Central memory CD8-positive, alpha-beta T cell (primary cell): Measurements from ENCODE around the gene GSX2.

Experiments
- ATAC-seq: fragments of 150-1000 bp; cut with Tn5 transposase; replicated peaks from 2 replicates; pipeline ENCODE4 v1.10.0; 2022; ENCODE audit warnings: mild to moderate bottlenecking, moderate FRiP score, moderate number of reproducible peaks; ENCODE audit not compliant: poor library complexity, severe bottlenecking; ENCODE audit errors: extremely low read depth
- DNase-seq, 2 donors: peaks; one replicate each; pipeline ENCODE4 v3.0.0; 2021; ENCODE audit warnings: low spot score in 2 of 2
- H3K27ac Mint-ChIP-seq: one replicate; pipeline ENCODE4 v1.8.0; 2022; ENCODE audit warnings: low read depth, mild to moderate bottlenecking, moderate library complexity, mixed read lengths
- H3K27me3 Mint-ChIP-seq: one replicate; pipeline ENCODE4 v1.8.0; 2022; ENCODE audit warnings: mixed read lengths
- H3K36me3 Mint-ChIP-seq: one replicate; pipeline ENCODE4 v1.8.0; 2022; ENCODE audit warnings: mild to moderate bottlenecking, moderate library complexity, mixed read lengths; ENCODE audit not compliant: insufficient read depth
- H3K4me1 Mint-ChIP-seq: one replicate; pipeline ENCODE4 v1.8.0; 2022; ENCODE audit warnings: mixed read lengths
- H3K4me3 Mint-ChIP-seq: one replicate; pipeline ENCODE4 v1.8.0; 2022; ENCODE audit warnings: mild to moderate bottlenecking, moderate library complexity, mixed read lengths
- H3K9me3 Mint-ChIP-seq: one replicate; pipeline ENCODE4 v1.8.0; 2022; ENCODE audit warnings: mixed read lengths

GSX2 gene

GRCh38 chr4:54089875-54090274 lies 10.1 kb upstream of the GSX2 start:
- Mint-ChIP-seq H3K27me3 (peaks cover 38% of the 10 kb centered on the region), H3K9me3 (no peaks in the 10 kb centered on the region), H3K27ac (no peak overlapping the region), H3K4me1 (peaks cover 11% of the 10 kb centered on the region), H3K36me3 (peaks cover 4% of the 10 kb centered on the region), H3K4me3 (no peak overlapping the region)
- ATAC-seq (no peak), DNase-seq (no peak)

- no peak for ATAC-seq
- peaks cover 4% of the 10 kb centered on the region for H3K36me3 Mint-ChIP-seq
- DNase-seq: no peak
- H3K9me3 Mint-ChIP-seq: no peaks in the 10 kb centered on the region
- peaks cover 11% of the 10 kb centered on the region for H3K4me1 Mint-ChIP-seq
- H3K27me3 Mint-ChIP-seq: peaks cover 43% of the 10 kb centered on the region
- H3K27ac Mint-ChIP-seq: no peak overlapping the region
- H3K4me3 Mint-ChIP-seq: peak overlapping the region; percentile 75
These were observed 9.6 kb upstream of the GSX2 start for GRCh38 chr4:54090404-54090803.

- H3K4me3 Mint-ChIP-seq: peak overlapping the region; percentile 75
- ATAC-seq: peak; percentile 50
- peaks cover 4% of the 10 kb centered on the region for H3K36me3 Mint-ChIP-seq
- peak overlapping the region; percentile 26 for H3K27ac Mint-ChIP-seq
- H3K27me3 Mint-ChIP-seq: peaks cover 50% of the 10 kb centered on the region
- peaks cover 11% of the 10 kb centered on the region for H3K4me1 Mint-ChIP-seq
- DNase-seq: no peak
- H3K9me3 Mint-ChIP-seq: no peaks in the 10 kb centered on the region
These were observed 8.9 kb upstream of the GSX2 start for GRCh38 chr4:54090804-54091623.

DNA sequence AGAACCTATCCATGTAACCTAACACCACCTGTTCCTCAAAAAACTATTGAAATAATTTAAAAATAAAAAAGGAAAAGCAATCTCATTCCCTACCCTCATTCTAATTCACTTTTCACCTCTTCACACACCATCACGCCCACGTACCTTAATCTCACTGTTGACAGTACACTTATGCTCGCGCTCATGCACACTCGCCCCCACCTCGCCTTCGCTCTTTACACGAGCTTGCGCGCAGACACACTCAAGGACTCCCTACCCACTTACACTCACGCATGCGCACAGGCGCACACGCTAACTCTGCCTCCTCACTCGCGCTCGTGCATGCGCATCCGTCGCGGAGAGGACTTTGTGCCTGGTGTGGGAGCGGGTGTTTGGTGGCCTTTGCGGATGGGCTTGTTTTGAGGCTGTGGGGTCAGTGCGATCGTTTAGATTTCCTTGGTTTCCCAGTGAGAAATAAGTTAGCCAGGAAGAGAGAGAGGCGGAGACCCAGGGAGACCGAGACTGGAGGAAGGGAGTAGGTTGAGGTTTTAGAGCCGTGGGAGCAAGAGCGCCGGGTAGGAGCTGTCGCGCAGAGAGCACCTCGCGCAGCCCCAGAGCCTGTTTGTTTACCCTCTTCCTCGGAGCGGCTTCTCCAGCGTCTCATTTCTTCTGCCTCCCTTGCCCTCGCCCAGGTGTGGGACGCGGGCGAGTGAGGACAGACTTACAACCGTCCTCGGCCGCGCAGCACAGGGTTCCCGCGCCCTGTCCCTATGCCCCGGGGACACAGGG lies 8.1 kb upstream of the GSX2 start:
- Mint-ChIP-seq H3K4me3 (peak overlapping the region; percentile 75), H3K27me3 (peaks cover 53% of the 10 kb centered on the region), H3K27ac (peak overlapping the region; percentile 26), H3K4me1 (peaks cover 11% of the 10 kb centered on the region), H3K9me3 (no peaks in the 10 kb centered on the region), H3K36me3 (peaks cover 4% of the 10 kb centered on the region)
- DNase-seq (peak; percentile 53 to 64), ATAC-seq (peak; percentile 87)

DNA sequence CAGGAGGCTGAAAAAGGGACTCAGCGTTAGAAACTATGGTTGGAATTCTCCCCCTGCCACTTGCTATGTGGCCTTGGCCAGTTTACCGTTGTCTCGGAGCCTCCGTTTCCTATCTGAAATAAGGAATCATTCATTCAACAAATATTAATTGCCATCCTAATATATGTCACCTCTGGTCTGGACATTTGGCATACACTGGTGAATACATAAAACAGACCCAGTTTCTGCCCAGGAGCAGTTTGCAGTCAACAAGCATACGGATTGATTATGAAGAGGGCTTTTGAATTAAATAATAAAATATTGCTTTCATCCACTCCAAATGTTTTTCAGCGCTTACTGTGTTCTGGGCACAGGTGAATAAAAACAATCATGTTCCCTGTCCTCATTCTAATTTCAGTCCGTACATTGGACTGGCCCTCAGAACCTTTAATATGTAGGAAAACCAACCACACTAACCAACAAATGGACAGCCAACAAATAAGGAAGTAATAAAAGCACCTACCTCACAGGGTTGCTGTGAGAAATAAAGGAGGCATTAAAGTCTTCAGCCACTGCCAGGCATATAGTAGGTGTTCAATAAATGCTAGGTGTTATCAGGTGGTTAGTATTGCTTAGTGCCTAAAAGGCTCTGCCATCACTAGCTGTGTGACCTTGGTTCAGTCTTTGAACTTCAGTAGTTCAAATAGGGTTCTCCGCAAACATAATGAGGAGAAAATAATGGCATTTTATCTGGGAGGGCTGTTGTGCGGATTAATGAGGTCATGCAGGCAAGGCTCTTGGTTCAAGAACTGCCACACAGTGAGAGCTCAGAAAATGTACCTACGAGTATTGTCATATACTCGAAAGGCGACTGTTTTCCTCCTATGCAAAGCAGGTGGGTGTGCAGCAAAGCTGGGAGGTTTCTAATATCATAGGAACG lies 7.3 kb upstream of the GSX2 start:
- H3K27me3 Mint-ChIP-seq: peaks cover 58% of the 10 kb centered on the region
- H3K27ac Mint-ChIP-seq: no peak overlapping the region

GRCh38 chr4:54093324-54094240 lies 6.4 kb upstream of the GSX2 start:
- Mint-ChIP-seq H3K4me3 (no peak overlapping the region), H3K4me1 (peaks cover 11% of the 10 kb centered on the region), H3K9me3 (no peaks in the 10 kb centered on the region), H3K36me3 (peaks cover 4% of the 10 kb centered on the region), H3K27me3 (peaks cover 67% of the 10 kb centered on the region), H3K27ac (no peak overlapping the region)
- ATAC-seq (no peak), DNase-seq (no peak)

More for the DNA sequence above, 7.3 kb upstream of the GSX2 start:
- Mint-ChIP-seq H3K4me3 (peak overlapping the region; percentile 75), H3K36me3 (peaks cover 4% of the 10 kb centered on the region), H3K4me1 (peaks cover 11% of the 10 kb centered on the region), H3K9me3 (no peaks in the 10 kb centered on the region)
- no peak for DNase-seq
- no peak for ATAC-seq

DNA sequence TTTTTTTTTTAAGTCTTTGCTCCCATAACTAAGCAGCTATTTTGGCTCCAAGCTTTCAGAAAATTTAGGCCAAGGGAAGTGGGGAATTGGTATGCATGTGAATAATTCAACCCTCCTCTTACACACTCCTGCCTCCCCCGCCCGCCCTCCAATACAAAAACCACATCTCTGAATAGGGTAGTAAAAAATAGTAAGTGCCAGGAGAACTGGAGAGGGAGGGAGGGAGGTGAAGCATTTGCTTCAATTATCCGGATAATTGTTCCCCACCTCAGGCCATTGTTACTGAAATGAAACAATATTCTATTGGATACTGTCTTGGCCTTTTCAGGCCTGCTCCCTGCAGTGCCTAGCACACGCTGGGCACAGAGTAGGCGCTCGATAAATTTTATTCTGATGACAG lies 5.5 kb upstream of the GSX2 start:
- Mint-ChIP-seq H3K27me3 (peaks cover 76% of the 10 kb centered on the region), H3K9me3 (no peaks in the 10 kb centered on the region), H3K4me1 (peaks cover 17% of the 10 kb centered on the region), H3K27ac (no peak overlapping the region), H3K36me3 (peaks cover 4% of the 10 kb centered on the region), H3K4me3 (no peak overlapping the region)
- no peak for ATAC-seq
- no peak for DNase-seq

DNA sequence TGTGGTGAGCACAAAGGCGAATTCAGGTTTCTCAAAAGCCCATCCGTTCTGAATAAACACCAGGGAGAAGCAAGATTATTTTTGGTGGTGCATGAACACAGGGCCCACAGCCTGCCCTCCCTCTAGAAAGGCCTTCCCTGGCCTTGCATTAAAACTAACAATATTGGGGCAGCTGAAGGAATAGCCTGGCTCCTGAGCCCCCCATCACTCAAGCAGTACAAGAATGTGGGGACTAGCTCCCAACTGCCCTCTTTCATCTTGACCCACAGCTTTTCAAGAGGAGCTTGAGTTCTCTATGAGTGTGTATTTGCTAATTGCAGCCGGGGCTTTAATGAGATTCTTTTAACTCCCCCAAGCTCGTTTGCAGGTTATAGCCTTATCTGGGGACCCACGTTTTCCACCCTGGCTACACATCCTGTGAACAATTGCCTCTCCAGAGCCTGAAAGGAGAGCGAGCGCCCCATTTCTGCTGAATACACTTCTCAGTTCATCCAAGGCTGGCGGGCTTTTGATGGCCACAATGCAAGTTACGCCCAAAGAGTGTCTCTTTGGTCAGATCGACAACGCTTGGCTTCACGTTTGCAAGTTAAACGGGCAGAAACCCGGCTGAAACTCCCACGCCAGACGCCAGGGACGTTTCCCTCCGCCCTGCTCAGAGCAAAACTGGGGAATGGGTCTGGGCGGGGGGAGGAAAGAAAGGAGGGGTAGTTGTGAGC lies 4.7 kb upstream of the GSX2 start:
- no peak for ATAC-seq

DNA sequence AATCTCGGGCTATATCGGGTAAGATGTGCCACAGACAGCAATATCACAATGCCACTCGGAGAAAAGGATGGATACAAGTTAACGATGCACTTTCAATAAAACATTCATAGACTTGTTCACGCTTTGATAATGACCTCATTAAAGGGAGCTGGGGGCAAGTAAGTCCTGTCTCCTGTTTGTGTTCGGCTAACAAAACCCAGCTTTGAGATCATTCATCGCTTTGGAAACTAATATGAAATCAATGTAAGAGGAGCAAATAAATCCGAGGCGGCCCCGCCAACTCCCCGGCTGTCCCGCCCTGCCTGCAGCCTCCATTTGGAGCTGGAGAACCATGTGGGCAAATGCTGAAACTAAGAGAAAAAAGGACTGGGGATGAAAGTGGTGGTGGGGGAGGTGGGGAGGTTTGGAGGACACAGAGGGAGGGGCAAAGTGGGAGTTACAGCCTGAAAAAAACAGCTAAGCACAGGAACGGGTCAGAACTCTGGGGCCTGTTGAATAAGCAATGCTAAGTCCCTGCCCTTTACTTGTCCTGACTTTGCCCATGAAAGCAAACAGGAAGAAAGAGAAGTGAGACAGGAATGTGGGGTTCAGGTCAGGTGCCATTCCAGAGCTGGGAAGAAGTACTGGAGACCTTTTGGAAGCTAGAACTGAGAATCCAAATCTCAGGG lies 3.5 kb upstream of the GSX2 start:
- ATAC-seq (no peak), DNase-seq (no peak)
- Mint-ChIP-seq H3K36me3 (peaks cover 4% of the 10 kb centered on the region), H3K27ac (no peak overlapping the region), H3K4me3 (no peak overlapping the region), H3K4me1 (peaks cover 25% of the 10 kb centered on the region), H3K27me3 (peaks cover 93% of the 10 kb centered on the region), H3K9me3 (no peaks in the 10 kb centered on the region)

More for the DNA sequence above, 4.7 kb upstream of the GSX2 start:
- Mint-ChIP-seq H3K27ac (no peak overlapping the region), H3K27me3 (peaks cover 84% of the 10 kb centered on the region), H3K36me3 (peaks cover 4% of the 10 kb centered on the region), H3K9me3 (no peaks in the 10 kb centered on the region), H3K4me1 (peaks cover 25% of the 10 kb centered on the region), H3K4me3 (no peak overlapping the region)
- DNase-seq: no peak

GRCh38 chr4:54097152-54097551 lies 2.8 kb upstream of the GSX2 start:
- H3K9me3 Mint-ChIP-seq: no peaks in the 10 kb centered on the region
- peaks cover 22% of the 10 kb centered on the region for H3K4me1 Mint-ChIP-seq
- H3K27ac Mint-ChIP-seq: no peak overlapping the region
- DNase-seq (no peak), ATAC-seq (no peak)
- no peaks in the 10 kb centered on the region for H3K36me3 Mint-ChIP-seq
- H3K27me3 Mint-ChIP-seq: peaks cover 94% of the 10 kb centered on the region
- no peak overlapping the region for H3K4me3 Mint-ChIP-seq

DNA sequence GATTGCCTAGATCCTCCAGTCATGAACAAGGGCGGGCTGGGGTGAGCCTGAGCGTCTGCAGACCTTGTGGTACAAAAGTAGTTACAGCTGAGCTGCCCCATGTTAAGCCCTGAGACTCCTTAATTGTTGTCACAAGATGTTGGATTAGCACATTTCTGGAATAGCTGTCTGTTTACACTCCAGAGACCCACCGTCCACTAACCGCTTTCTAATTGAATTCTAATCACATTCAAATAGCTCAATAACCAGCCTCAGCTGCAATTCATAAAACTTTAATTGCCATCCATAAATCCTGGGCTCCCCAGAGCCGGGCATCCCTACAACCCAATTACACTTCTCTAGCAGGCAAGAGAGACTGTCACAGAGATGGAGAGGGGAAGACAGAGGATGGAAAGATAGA lies 1.6 kb upstream of the GSX2 start:
- peaks cover 1% of the 10 kb centered on the region for H3K36me3 Mint-ChIP-seq
- no peak overlapping the region for H3K4me3 Mint-ChIP-seq
- no peaks in the 10 kb centered on the region for H3K9me3 Mint-ChIP-seq
- peaks cover 28% of the 10 kb centered on the region for H3K4me1 Mint-ChIP-seq
- H3K27ac Mint-ChIP-seq: no peak overlapping the region
- peaks cover 97% of the 10 kb centered on the region for H3K27me3 Mint-ChIP-seq
- no peak for ATAC-seq
- DNase-seq: no peak
